Measurements from ENCODE around the gene TAS2R20.
"Not testable (repeated sequence)": the region's sequence is repeated elsewhere in the genome, so short reads cannot be mapped to it uniquely, and the experiment has no call there.

TAS2R20 gene

GRCh38 chr12:10998204-10998603 is at the start of gene TAS2R20:
Gene TAS2R20 (minus strand): TSS chr12:10998304. CDS start chr12:10997875, 429 bp downstream.
- DNase-seq: no peak

- not testable (repeated sequence) for DNase-seq
Measured at GRCh38 chr12:11041366-11041765, 43.3 kb upstream of the TAS2R20 start.

GRCh38 chr12:11040162-11040561 is 42.1 kb upstream of the TAS2R20 start:
- DNase-seq: no peak

GRCh38 chr12:11039171-11039570 is 41.1 kb upstream of the TAS2R20 start:
- DNase-seq: no peak

GRCh38 chr12:11033959-11034358 is 35.9 kb upstream of the TAS2R20 start:
- not testable (repeated sequence) for DNase-seq

- no peak for DNase-seq
Measured at GRCh38 chr12:11031307-11031706, 33.2 kb upstream of the TAS2R20 start, which contains the start of gene TAS2R31. Gene TAS2R31 (minus strand): TSS chr12:11031407. CDS start chr12:11031335, 72 bp downstream.

GRCh38 chr12:11026118-11026517 is 28.0 kb upstream of the TAS2R20 start:
- no peak for DNase-seq

- DNase-seq: peak; percentile 33
Measured at GRCh38 chr12:11023387-11023786, 25.3 kb upstream of the TAS2R20 start.

GRCh38 chr12:11022520-11022919 is 24.4 kb upstream of the TAS2R20 start, which contains the start of gene TAS2R19:
Gene TAS2R19 (minus strand): TSS chr12:11022620. CDS start chr12:11022571, 49 bp downstream.
- DNase-seq: no peak

GRCh38 chr12:11016937-11017336 is 18.8 kb upstream of the TAS2R20 start:
- DNase-seq: peak; percentile 49

- no peak for DNase-seq
Measured at GRCh38 chr12:11015775-11016430, 17.8 kb upstream of the TAS2R20 start.

- DNase-seq: no peak
Measured at GRCh38 chr12:11014234-11014633, 16.1 kb upstream of the TAS2R20 start.

GRCh38 chr12:11007608-11008007 is 9.5 kb upstream of the TAS2R20 start:
- DNase-seq: no peak

GRCh38 chr12:10994307-10994706 is 3.8 kb downstream of the TAS2R20 start:
- no peak for DNase-seq

GRCh38 chr12:10989107-10989506 is 9.0 kb downstream of the TAS2R20 start:
- DNase-seq: no peak

GRCh38 chr12:10986812-10987211 is 11.3 kb downstream of the TAS2R20 start, which contains the start of gene TAS2R50:
Gene TAS2R50 (minus strand): TSS chr12:10986912. CDS start chr12:10986860, 52 bp downstream.
- DNase-seq: no peak

- DNase-seq: no peak
Measured at GRCh38 chr12:10982244-10982643, 15.9 kb downstream of the TAS2R20 start.

- DNase-seq: no peak
Measured at GRCh38 chr12:10974965-10975364, 23.1 kb downstream of the TAS2R20 start.

GRCh38 chr12:10968765-10969456 is 29.2 kb downstream of the TAS2R20 start:
- no peak for DNase-seq

GRCh38 chr12:10967409-10967808 is 30.7 kb downstream of the TAS2R20 start:
- no peak for DNase-seq

GRCh38 chr12:10966314-10966713 is 31.8 kb downstream of the TAS2R20 start:
- DNase-seq: no peak

- no peak for DNase-seq
Measured at GRCh38 chr12:10965476-10965875, 32.6 kb downstream of the TAS2R20 start.

GRCh38 chr12:10960211-10960610 is 37.9 kb downstream of the TAS2R20 start:
- no peak for DNase-seq

- DNase-seq: no peak
Measured at GRCh38 chr12:10959804-10960203, 38.3 kb downstream of the TAS2R20 start.
